Fibroblast of the conjunctiva (primary cell): ENCODE measurements around the gene CIAPIN1.

ENCODE experiments used
- DNase-seq: peaks from one replicate; pipeline ENCODE4 v3.0.0-alpha.2; 2010; ENCODE audit warnings: low read depth

The CIAPIN1 gene

GRCh38 chr16:57476546-57477410, 29.6 kb upstream of the CIAPIN1 start:
- DNase-seq, result no peak

GRCh38 chr16:57475711-57476339, 28.6 kb upstream of the CIAPIN1 start:
- DNase-seq, result no peak

GRCh38 chr16:57474671-57475661, 27.8 kb upstream of the CIAPIN1 start:
- DNase-seq, result no peak

GRCh38 chr16:57473906-57474305, 26.7 kb upstream of the CIAPIN1 start:
- DNase-seq, result no peak

- DNase-seq, result no peak
Measured at GRCh38 chr16:57473176-57473840, 26.1 kb upstream of the CIAPIN1 start.

- DNase-seq, result no peak
Measured at GRCh38 chr16:57472665-57473060, 25.5 kb upstream of the CIAPIN1 start.

- no peak for DNase-seq
Measured at GRCh38 chr16:57471852-57472664, 24.9 kb upstream of the CIAPIN1 start.

GRCh38 chr16:57471209-57471608, 24.0 kb upstream of the CIAPIN1 start:
- DNase-seq, result no peak

- no peak for DNase-seq
Measured at GRCh38 chr16:57470711-57471110, 23.5 kb upstream of the CIAPIN1 start.

- DNase-seq, result no peak
Measured at GRCh38 chr16:57469917-57470470, 22.8 kb upstream of the CIAPIN1 start.

- no peak for DNase-seq
Measured at GRCh38 chr16:57469046-57469445, 21.9 kb upstream of the CIAPIN1 start.

GRCh38 chr16:57468346-57468745, 21.2 kb upstream of the CIAPIN1 start:
- no peak for DNase-seq

- DNase-seq, result no peak
Measured at GRCh38 chr16:57464523-57464922, 17.3 kb upstream of the CIAPIN1 start.

- no peak for DNase-seq
Measured at GRCh38 chr16:57462978-57463362, 15.8 kb upstream of the CIAPIN1 start.

GRCh38 chr16:57462209-57462977, 15.2 kb upstream of the CIAPIN1 start, which contains the start of gene POLR2C:
Gene POLR2C (plus strand): TSS chr16:57462679. CDS start chr16:57462725, 46 bp downstream.
- peak; percentile 65 for DNase-seq

GRCh38 chr16:57452021-57452420, 4.8 kb upstream of the CIAPIN1 start:
- no peak for DNase-seq

GRCh38 chr16:57446531-57447185, 527 bp downstream of the CIAPIN1 start:
- peak; percentile 13 for DNase-seq

- no peak for DNase-seq
Measured at GRCh38 chr16:57445510-57445909, 1.7 kb downstream of the CIAPIN1 start.

- no peak for DNase-seq
Measured at GRCh38 chr16:57444711-57445110, 2.5 kb downstream of the CIAPIN1 start.
